ENCODE results near the gene LHCGR.
"Not testable (repeated sequence)": the region's sequence is repeated elsewhere in the genome, so short reads cannot be mapped to it uniquely, and the experiment has no call there.

- not testable (repeated sequence) for TF ChIP-seq CTCF (IDR thresholded peaks at IDR 0.05; ENCODE audit: poor library complexity, severe bottlenecking); EZH2 (IDR thresholded peaks at IDR 0.05; ENCODE audit: borderline replicate concordance, insufficient read depth, low read length, poor library complexity, severe bottlenecking); SMC3 (conservative IDR thresholded peaks at IDR 0.05; ENCODE audit: poor library complexity); RAD21 (conservative IDR thresholded peaks at IDR 0.05); REST (IDR thresholded peaks at IDR 0.05; ENCODE audit: borderline replicate concordance)
Observed at GRCh38 chr2:48703621-48704020, 51.9 kb downstream of the LHCGR start.

Data from neural cell (in vitro differentiated cells).